ENCODE data around the gene PHLDB1. TPM values are rescaled to one million over a fixed set of nuclear protein-coding genes. Genes with fewer than 3 reads are reported as not detected.

PHLDB1 gene
- total RNA-seq, 4 donors from 2014 or later: 6.7 to 29.8 (median 21.2) TPM

DNA sequence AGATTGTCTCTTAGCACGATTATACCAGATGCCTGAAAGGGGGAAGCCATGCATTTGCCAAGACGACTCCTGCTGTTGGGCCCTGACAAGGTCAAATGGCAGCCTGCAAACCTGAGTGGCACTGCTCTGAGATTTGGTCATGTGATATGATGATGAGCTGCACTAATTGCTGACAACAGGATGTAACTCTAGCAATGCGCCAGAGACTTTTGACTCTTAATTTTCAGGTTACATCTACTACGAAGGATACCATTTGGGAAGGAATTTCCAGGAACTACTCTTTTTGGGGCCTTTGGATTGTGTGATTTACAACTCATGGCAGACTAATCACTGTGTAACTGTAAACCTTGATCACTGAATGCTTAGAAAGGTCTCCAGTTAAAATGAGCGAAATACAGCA is 59.0 kb downstream of the PHLDB1 start:
- no peaks in the 10 kb centered on the region for H3K36me3 ChIP-seq
- no peaks in the 10 kb centered on the region for H3K27me3 ChIP-seq
- peaks cover 4 to 38% (median 11%) of the 10 kb centered on the region in 3 donors for H3K4me1 ChIP-seq
- WGBS, 2 donors: 87 to 92% methylated on average over 5 of the region's 5 CpGs
- DNase-seq: no peak
- no peak overlapping the region for H3K27ac ChIP-seq
- H3K4me3 ChIP-seq: no peak overlapping the region
- intact Hi-C loops (cut with DNase I): no loop called here
- H3K9me3 ChIP-seq: no peaks in the 10 kb centered on the region
- TF ChIP-seq POLR2A (IDR thresholded peaks at IDR 0.05) (no peak), CTCF (IDR thresholded peaks at IDR 0.05) (no peak)

- intact Hi-C loops (cut with DNase I): no loop called here
- H3K27me3 ChIP-seq: no peaks in the 10 kb centered on the region
- peaks cover 0 to 36% (median 16%) of the 10 kb centered on the region in 3 donors for H3K4me1 ChIP-seq
- TF ChIP-seq CTCF (IDR thresholded peaks at IDR 0.05) (no peak), POLR2A (IDR thresholded peaks at IDR 0.05) (no peak)
- 42 to 46% methylated on average over 2 of the region's 2 CpGs for WGBS, 2 donors
- DNase-seq: no peak
- H3K36me3 ChIP-seq: no peaks in the 10 kb centered on the region
- H3K4me3 ChIP-seq: no peak overlapping the region
- no peaks in the 10 kb centered on the region for H3K9me3 ChIP-seq
- H3K27ac ChIP-seq: peak overlapping the region in 3 of 4 donors; percentile 43 to 70 (median 54)
These were observed 62.6 kb downstream of the PHLDB1 start for GRCh38 chr11:118670063-118670462.

DNA sequence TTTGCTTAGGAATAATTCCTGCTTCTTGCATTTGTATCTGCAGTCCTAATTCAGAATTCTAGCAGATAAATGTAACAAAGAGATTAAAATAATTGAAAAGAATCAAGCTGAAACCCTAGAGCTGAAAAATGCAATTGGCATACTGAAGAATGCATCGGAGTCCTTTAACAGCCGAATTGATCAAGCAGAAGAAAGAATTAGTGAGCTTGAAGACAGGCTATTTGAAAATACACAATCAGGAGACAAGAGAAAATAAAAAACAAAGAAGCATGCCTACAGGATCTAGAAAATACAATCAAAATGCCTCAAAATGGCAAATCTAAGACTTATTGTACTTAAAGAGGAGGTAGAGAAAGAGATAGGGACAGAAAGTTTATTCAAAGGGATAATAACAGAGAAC is 63.8 kb downstream of the PHLDB1 start:
- Histone ChIP-seq H3K4me3 (no peak overlapping the region), H3K36me3 (no peaks in the 10 kb centered on the region), H3K27ac (peak overlapping the region in 3 of 4 donors; percentile 43 to 70 (median 54)), H3K9me3 (no peaks in the 10 kb centered on the region), H3K27me3 (no peaks in the 10 kb centered on the region), H3K4me1 (peaks cover 0 to 36% (median 16%) of the 10 kb centered on the region in 3 donors)
- intact Hi-C loops (cut with DNase I): no loop called here
- TF ChIP-seq CTCF (IDR thresholded peaks at IDR 0.05): no peak
- no peak for TF ChIP-seq POLR2A (IDR thresholded peaks at IDR 0.05)
- WGBS, 2 donors: 90 to 100% methylated on average over 2 of the region's 2 CpGs
- no peak for DNase-seq

- H3K27ac ChIP-seq: no peak overlapping the region
- TF ChIP-seq CTCF (IDR thresholded peaks at IDR 0.05) (no peak), POLR2A (IDR thresholded peaks at IDR 0.05) (no peak)
- WGBS, 2 donors: 58 to 76% methylated on average over 1 of the region's 1 CpG
- H3K4me3 ChIP-seq: no peak overlapping the region
- intact Hi-C loops (cut with DNase I): no loop called here
- peaks cover 0 to 46% (median 16%) of the 10 kb centered on the region in 3 donors for H3K4me1 ChIP-seq
- no peaks in the 10 kb centered on the region for H3K36me3 ChIP-seq
- no peak for DNase-seq
- no peaks in the 10 kb centered on the region for H3K9me3 ChIP-seq
- H3K27me3 ChIP-seq: no peaks in the 10 kb centered on the region
These were observed 65.4 kb downstream of the PHLDB1 start for GRCh38 chr11:118672846-118673245.

DNA sequence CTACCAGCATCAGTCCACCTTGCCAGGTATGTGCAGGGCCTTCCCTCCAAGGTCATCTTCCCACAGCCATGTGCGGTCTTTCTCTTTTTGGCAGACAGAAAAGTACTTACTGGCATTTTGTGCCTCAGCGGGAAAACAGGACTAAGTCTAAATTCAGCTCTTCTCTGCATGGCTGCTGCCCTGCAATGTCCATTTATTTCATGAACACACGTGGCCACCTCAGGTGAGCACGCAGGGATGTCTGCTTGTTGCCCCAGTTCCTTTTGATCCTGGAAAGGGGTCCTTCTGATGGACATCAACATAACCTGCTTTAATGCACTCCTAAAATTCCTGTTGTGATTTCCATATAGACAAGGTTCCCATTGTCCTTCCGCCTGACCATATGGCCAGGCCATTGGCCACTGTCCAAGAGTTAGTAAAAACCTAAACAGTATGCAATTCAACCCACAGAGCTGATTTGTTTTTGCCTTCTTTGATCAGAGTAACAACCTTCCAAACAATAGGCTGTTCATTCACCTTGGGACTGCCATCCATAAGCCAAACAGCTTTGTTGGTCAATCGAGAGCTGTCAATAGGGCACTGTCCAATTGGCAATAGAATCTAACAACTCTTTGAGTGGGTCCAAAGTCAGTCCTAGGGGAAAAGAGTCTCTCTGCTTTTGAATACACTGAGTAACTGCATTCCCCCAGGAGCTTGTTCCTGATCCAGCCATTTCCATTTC is 66.1 kb downstream of the PHLDB1 start:
- H3K4me1 ChIP-seq: peaks cover 0 to 46% (median 16%) of the 10 kb centered on the region in 3 donors
- WGBS, 2 donors: 75 to 87% methylated on average over 5 to 6 of the region's 6 CpGs
- intact Hi-C loops (cut with DNase I): no loop called here
- no peak overlapping the region for H3K27ac ChIP-seq
- H3K27me3 ChIP-seq: no peaks in the 10 kb centered on the region
- no peak for DNase-seq
- H3K9me3 ChIP-seq: no peaks in the 10 kb centered on the region
- TF ChIP-seq CTCF (IDR thresholded peaks at IDR 0.05) (no peak), POLR2A (IDR thresholded peaks at IDR 0.05) (no peak)
- H3K4me3 ChIP-seq: no peak overlapping the region
- no peaks in the 10 kb centered on the region for H3K36me3 ChIP-seq

All from esophagus squamous epithelium (tissue), 5 donors.